GM18517 (cell line): Measurements from ENCODE around the gene RPS6KA6.
"Not testable (repeated sequence)": the region's sequence is repeated elsewhere in the genome, so short reads cannot be mapped to it uniquely, and the experiment has no call there.

Experiments
- ATAC-seq: cut with Tn5 transposase; IDR thresholded peaks from one replicate; pipeline ENCODE4 v1.9.1; 2021; ENCODE audit warnings: mild to moderate bottlenecking, moderate library complexity; ENCODE audit not compliant: unreplicated experiment

Gene RPS6KA6

DNA sequence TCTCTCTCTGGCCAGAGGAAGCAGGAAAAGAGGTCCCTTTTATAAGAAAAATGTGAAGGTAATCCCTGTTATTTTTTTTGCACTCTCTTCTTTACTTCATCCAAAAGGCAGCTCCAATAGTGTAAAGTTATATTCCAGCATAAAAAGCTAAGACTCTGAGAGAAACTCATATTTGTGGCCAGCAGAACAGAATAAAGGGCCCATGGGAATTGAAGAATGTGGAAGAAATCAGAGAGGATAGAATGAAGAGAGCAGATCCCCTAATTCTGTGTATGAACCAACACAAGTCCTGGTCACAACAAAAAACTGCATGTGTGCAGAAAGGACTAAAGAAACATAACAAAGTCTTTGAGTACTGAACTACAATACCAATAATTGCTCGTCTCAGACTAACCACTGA, 22.3 kb downstream of the RPS6KA6 start:
- no peak for ATAC-seq

- ATAC-seq = no peak
Measured at GRCh38 chrX:84162401-84162800, 25.6 kb downstream of the RPS6KA6 start.

- ATAC-seq = no peak
Measured at GRCh38 chrX:84161641-84162040, 26.4 kb downstream of the RPS6KA6 start.

GRCh38 chrX:84160736-84161135, 27.3 kb downstream of the RPS6KA6 start:
- ATAC-seq = no peak

- no peak for ATAC-seq
Measured at GRCh38 chrX:84156821-84157220, 31.2 kb downstream of the RPS6KA6 start.

DNA sequence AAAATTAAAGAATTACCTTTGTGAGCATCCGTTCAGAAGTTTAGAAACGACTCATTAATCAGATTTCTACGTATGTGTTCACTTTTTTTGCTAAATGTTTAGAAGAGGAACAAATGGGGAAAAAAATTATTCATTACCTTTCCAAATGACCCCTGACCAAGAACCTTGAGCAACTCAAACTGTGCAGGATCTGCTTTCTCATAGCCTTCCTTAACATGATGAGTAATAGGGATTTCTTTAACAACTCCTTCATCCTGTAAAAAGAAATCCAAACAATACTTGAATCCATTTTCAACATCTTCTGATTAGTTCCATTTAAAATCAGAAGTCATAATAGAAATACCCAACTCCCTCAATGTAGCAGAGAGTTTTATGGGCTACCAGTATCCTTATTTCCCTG, 32.1 kb downstream of the RPS6KA6 start:
- no peak for ATAC-seq

DNA sequence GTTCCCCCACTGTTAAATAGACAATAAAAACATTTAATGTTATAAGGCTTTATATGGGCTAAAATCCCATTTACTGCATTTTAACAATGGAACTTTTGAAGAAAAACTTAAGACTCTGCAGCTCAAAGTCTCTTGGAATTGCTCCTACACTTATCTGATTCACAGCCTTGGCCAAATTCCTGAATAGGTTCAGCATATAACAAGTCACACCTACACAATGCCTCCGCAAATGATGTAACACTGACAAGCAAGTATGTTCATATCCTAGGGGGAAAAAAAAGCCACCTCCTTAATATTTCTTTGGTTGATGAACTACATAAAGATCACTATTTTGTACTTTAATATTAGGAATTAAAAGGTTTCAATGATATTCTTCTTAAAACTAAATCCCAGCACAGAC, 34.5 kb downstream of the RPS6KA6 start:
- ATAC-seq = no peak

DNA sequence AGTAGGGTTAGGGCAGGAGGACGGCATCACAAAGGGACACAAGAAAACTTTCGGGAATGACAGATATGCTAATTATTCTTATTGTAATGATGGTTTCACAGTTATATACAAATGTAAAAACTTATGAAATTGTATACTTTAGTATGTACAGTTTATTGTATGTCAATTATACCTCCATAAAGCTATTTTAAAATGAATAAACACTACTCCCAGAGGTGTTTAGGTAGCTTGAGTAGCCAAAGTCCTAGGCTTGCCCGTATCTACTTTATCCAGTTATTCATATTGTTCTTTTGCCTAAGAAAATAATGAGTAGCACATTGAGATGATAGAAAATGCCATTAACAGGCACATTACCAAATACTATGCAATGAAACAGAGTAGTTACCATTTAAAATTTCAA, 43.0 kb downstream of the RPS6KA6 start:
- ATAC-seq = no peak

DNA sequence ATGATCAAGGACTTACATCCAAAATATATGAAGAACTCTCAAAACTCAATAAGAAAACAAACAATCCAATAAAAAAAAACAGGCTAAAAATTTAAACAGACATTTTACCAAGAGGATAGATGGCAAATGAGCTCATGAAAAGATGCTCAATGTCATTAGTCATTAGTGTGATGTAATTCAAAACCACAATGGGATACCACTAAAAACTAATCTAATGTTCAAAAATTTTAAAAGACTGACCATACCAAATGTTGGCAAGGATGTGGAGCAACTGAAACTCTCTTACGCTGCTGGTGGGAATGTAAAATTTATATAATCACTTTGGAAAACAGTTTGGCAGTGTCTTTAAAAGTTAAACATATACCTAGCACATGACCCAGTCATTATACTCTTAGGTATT, 43.7 kb downstream of the RPS6KA6 start:
- ATAC-seq = no peak

DNA sequence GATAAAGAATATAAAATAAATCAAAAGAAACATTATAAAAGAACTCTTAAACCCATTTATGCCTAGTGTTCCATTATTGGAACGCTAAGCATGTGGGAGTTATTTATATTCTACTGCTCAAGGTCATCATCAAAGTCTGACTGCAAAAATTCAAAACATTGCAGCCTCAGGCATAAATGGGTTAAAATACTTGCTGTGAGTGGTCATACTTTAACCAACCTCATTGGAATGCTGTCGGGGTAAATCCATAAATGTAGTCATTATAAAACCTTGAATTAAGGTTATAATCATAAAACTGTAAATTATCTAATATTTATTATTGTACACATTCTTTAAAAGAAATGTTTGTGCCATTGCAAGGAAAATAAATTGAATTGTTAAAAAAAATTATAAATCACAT, 55.0 kb downstream of the RPS6KA6 start:
- no peak for ATAC-seq

DNA sequence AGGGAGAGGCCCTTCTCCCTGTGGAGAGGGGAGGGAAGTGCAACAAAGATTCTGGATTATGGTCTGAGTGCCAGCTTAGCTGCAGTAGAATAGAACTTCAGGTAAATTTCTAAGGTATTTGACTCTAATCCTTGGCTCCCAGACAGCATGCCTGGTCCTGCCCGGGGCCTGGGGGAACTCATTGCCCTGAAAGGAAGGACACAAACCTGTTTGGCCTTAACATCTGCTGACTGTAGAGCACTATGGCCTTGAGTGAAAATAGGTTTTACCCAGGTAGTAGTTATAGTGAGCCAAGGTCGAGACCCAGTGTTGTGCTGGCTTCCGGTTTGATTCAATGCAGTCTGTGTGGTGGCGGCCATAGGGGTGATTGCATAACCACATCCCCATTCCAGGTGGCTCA, 64.4 kb downstream of the RPS6KA6 start:
- no peak for ATAC-seq

GRCh38 chrX:84118769-84119168, 69.2 kb downstream of the RPS6KA6 start:
- ATAC-seq = no peak

DNA sequence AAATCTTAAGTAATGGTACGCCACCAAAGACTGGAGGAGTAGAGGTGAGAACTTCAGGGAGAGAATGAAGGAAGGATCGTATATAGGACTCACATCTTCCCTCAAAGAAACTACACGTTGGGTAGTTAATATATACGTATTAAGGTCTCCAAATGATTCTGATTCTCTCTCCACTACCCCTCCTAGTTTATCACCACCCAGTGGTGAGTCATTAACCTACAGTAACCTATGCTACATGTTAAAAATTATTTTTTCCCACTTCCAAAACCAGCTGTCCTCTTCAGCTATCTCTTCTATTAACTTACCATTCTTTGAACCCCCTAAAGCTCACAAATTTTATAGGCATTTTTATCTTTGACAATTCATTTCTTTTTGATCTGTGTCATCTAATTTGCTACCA, 69.7 kb downstream of the RPS6KA6 start:
- ATAC-seq = no peak

- ATAC-seq = no peak
Measured at GRCh38 chrX:84108584-84108983, 79.4 kb downstream of the RPS6KA6 start.

GRCh38 chrX:84099120-84099519, 88.9 kb downstream of the RPS6KA6 start:
- ATAC-seq = no peak

- not testable (repeated sequence) for ATAC-seq
Measured at GRCh38 chrX:84079479-84080197, 108.4 kb downstream of the RPS6KA6 start.

DNA sequence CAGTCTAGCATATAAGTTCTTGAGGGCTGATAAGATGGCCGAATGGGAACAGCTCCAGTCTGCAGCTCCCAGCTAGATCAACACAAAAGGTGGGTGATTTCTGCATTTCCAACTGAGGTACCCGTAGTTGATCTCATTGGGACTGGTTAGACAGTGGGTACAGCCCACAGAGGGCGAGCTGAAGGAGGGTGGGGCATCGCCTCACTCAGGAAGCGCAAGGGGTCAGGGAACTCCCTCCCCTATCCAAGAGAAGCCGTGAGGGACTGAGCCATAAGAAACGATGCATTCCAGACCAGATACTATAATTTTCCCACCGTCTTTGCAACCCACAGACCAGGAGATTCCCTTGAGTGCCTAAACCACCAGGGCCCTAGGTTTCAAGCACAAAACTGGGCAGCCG, 109.0 kb downstream of the RPS6KA6 start:
- no peak for ATAC-seq

DNA sequence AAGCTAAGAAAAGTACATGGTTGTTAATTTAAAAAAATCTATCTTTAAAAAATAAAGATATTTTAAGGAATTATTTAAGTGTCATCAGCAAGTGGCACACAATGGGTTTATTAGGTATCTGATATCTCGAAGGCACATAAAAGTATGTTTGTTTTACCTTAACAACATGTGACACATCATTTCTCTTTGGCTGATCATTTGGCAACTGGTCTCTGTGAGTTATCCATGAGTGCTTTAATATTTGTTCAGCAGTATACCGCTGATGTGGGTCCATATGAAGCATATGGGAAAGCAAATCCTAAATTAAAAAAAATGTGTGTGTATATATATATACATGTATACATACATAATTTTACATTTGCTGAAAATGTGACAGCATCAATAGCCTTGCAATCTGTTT, 123.2 kb downstream of the RPS6KA6 start:
- no peak for ATAC-seq

- ATAC-seq = no peak
Measured at GRCh38 chrX:84064164-84064563, 123.8 kb downstream of the RPS6KA6 start.

GRCh38 chrX:84047339-84047738, 140.7 kb downstream of the RPS6KA6 start:
- ATAC-seq = no peak

- peak; percentile 98 for ATAC-seq
Measured at GRCh38 chrX:84046403-84046984, 141.5 kb downstream of the RPS6KA6 start.

- no peak for ATAC-seq
Measured at GRCh38 chrX:84044051-84044450, 143.9 kb downstream of the RPS6KA6 start.
